PC-3 (cell line): ENCODE results near the gene PHYKPL. TPM values are rescaled to one million over a fixed set of nuclear protein-coding genes. Genes with fewer than 3 reads are reported as not detected.
A peak's percentile ranks its signal among the peaks of the same experiment; 100 is the strongest.

ENCODE experiments used
- ATAC-seq: fragments of 200-7000 bp; cut with Tn5 transposase; 2 replicates; pipeline ENCODE4 v1.9.1; 2020; ENCODE audit warnings: mild to moderate bottlenecking, moderate library complexity
- BruUV-seq: library from RNA; stranded (reverse); fragments of 400-500 nt; replicated peaks from 2 replicates; lab custom pipeline; 2021; lab: Mats Ljungman, UMichigan
- CTCF ChIA-PET: fragments of 300-600 bp; sonication (Branson Sonifier 250); formaldehyde crosslinking; loops from one replicate; lab custom pipeline; 2022; ENCODE audit warnings: antibody characterized with exemption; lab: Charles Lee
- POLR2A ChIA-PET: fragments of 300-600 bp; sonication (Branson Sonifier 250); formaldehyde crosslinking; loops from one replicate; lab custom pipeline; 2022; ENCODE audit warnings: antibody characterized with exemption; ENCODE audit not compliant: unreplicated experiment; lab: Charles Lee
- DNase-seq: peaks from one replicate; pipeline ENCODE4 v3.0.0-alpha.2; 2015
- H2AFZ ChIP-seq: fragments of 300-600 bp; sonication (generic); 2 replicates; pipeline ENCODE4 v1.6.0; 2016; ENCODE audit warnings: antibody characterized with exemption, low read length
- H3F3A ChIP-seq: fragments of 300-600 bp; sonication (generic); one replicate; pipeline ENCODE4 v1.6.0; 2017; ENCODE audit warnings: antibody characterized with exemption, low read length, control low read depth, mild to moderate bottlenecking; ENCODE audit not compliant: unreplicated experiment
- H3K27ac ChIP-seq: fragments of 300-600 bp; sonication (generic); 2 replicates; pipeline ENCODE4 v1.5.1; 2016; ENCODE audit warnings: mild to moderate bottlenecking, low read length
- H3K27me3 ChIP-seq: fragments of 300-600 bp; sonication (generic); 2 replicates; pipeline ENCODE4 v1.6.1; 2016; ENCODE audit warnings: low read length, mixed read lengths
- H3K36me3 ChIP-seq: fragments of 300-600 bp; sonication (generic); 2 replicates; pipeline ENCODE4 v1.6.1; 2016; ENCODE audit warnings: low read depth, mixed run types, low read length, mixed read lengths
- H3K4me1 ChIP-seq: fragments of 300-600 bp; sonication (generic); 2 replicates; pipeline ENCODE4 v1.5.1; 2016; ENCODE audit warnings: low read length; ENCODE audit not compliant: insufficient read depth
- H3K4me2 ChIP-seq: fragments of 300-600 bp; sonication (generic); 2 replicates; pipeline ENCODE4 v1.6.0; 2016; ENCODE audit warnings: low read length
- H3K4me3 ChIP-seq: fragments of 300-600 bp; sonication (generic); 2 replicates; pipeline ENCODE4 v1.5.1; 2016; ENCODE audit warnings: mild to moderate bottlenecking, low read length, mixed read lengths
- H3K79me2 ChIP-seq: fragments of 300-600 bp; sonication (generic); 2 replicates; pipeline ENCODE4 v1.6.1; 2017; ENCODE audit warnings: low read length, mixed read lengths
- H3K9ac ChIP-seq: fragments of 300-600 bp; sonication (generic); 2 replicates; pipeline ENCODE4 v1.6.0; 2016; ENCODE audit warnings: mild to moderate bottlenecking, low read length
- H3K9me2 ChIP-seq: fragments of 300-600 bp; sonication (generic); replicated peaks from 2 replicates; pipeline ENCODE4 v1.6.1; 2016; ENCODE audit warnings: mixed run types, low read length, mixed read lengths
- H3K9me3 ChIP-seq: fragments of 300-600 bp; sonication (generic); 2 replicates; pipeline ENCODE4 v1.6.1; 2016; ENCODE audit warnings: low read length, mixed read lengths
- H4K20me1 ChIP-seq: fragments of 300-600 bp; sonication (generic); 2 replicates; pipeline ENCODE4 v1.6.1; 2016; ENCODE audit warnings: low read length, mixed read lengths
- EZH2 ChIP-seq: fragments of 300-600 bp; sonication (generic); IDR thresholded peaks from one replicate; pipeline ENCODE4 v1.6.1; 2017; ENCODE audit warnings: antibody characterized with exemption, mild to moderate bottlenecking, low read length; ENCODE audit not compliant: unreplicated experiment
- EZH2phosphoT487 ChIP-seq: fragments of 300-600 bp; sonication (generic); IDR thresholded peaks from 2 replicates; pipeline ENCODE4 v1.6.1; 2018; ENCODE audit warnings: mild to moderate bottlenecking, antibody characterized with exemption, low read length, borderline replicate concordance
- intact Hi-C: fragments of 100-400 bp; cut with micrococcal nuclease; formaldehyde crosslinking; loops from 2 replicates; pipeline ENCODE4 v1.9.0; 2023
- total RNA-seq: library from RNA; depleted of rRNA; stranded (reverse); fragments of >200 nt; gene quantifications from 2 replicates; pipeline ENCODE4 v1.2.3, GENCODE V29; 2014
- TF ChIP-seq, protein P1 (sequence below): fragments of 300-600 bp; sonication (generic); conservative IDR thresholded peaks from 2 replicates; pipeline ENCODE4 v1.5.1; 2017; ENCODE audit warnings: antibody characterized with exemption, low read depth, mild to moderate bottlenecking, low read length

The PHYKPL gene
- total RNA-seq, 1 experiment from 2014 or later = 31.2 TPM

DNA sequence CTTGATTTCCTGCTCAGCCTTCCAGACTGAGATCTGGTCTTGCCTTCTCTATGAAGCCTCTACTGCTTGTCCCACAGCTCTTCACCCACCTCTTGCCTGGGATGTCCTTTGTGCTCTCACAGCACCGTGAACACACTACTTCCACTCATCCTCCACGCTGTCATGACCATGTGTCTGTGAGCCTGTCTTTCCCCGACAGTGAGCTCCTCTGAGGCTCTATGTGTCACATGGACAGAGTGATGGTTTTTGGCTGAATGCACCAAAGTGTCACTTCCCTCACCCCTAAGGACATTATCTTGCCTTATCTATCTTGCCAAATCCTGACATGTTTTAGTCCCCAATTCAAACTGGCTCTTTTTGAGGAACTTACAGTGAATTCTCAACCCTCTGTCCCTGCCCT, 11.3 kb downstream of the PHYKPL start:
- Histone ChIP-seq H4K20me1 (no peaks in the 10 kb centered on the region), H3K9me2 (no peaks in the 10 kb centered on the region), H3K27me3 (no peaks in the 10 kb centered on the region), H3K4me1 (no peaks in the 10 kb centered on the region), H3K9me3 (no peaks in the 10 kb centered on the region), H3K4me3 (no peak overlapping the region), H3F3A (no peaks in the 10 kb centered on the region), H3K4me2 (no peak overlapping the region), H3K27ac (no peak overlapping the region), H2AFZ (no peak overlapping the region), H3K79me2 (no peaks in the 10 kb centered on the region), H3K9ac (no peak overlapping the region), H3K36me3 (peaks cover 10% of the 10 kb centered on the region; the same call in 1 of the 2 replicates)
- ATAC-seq (0 out of 2 replicates have a peak, but pooled peaks have one; percentile 15), DNase-seq (no peak)
- ChIA-PET CTCF (interaction anchor here (0.6 kb wide), 1 partner anchor 1409 kb away, joined by 3 read pairs; no protein-coding TSS in a partner anchor), POLR2A (interaction anchor here (0.6 kb wide), 1 partner anchor 227 kb away, joined by 3 read pairs; no protein-coding TSS in a partner anchor)
- TF ChIP-seq EZH2phosphoT487 = no peak
- no TSS peak for BruUV-seq
- intact Hi-C loops = no loop called here

DNA sequence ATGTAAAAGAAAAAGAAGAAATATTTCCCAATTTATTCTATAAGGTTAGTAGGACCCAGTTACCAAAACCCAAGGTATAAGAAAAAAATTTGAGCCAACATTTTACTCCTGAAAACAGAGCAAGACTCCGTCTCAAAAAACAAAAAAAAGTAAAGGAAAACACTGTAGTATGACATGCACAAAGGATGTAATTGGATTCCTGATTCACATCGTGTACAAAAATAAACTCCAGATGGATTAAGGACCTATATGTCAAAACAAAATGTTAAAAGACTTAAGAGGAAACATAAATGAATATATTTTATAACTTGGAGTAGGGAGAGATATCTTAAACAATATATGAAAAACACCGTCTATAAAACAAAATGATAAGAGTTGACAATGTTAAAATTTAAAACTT, 13.8 kb downstream of the PHYKPL start:
- H3K4me1 ChIP-seq = no peaks in the 10 kb centered on the region
- H3K9ac ChIP-seq = no peak overlapping the region
- no peaks in the 10 kb centered on the region for H3F3A ChIP-seq
- ATAC-seq (no peak), DNase-seq (no peak)
- ChIA-PET POLR2A (no interaction called here), CTCF (no interaction called here)
- intact Hi-C loops = no loop called here
- no peaks in the 10 kb centered on the region for H3K27me3 ChIP-seq
- H3K9me3 ChIP-seq = no peaks in the 10 kb centered on the region
- H3K27ac ChIP-seq = no peak overlapping the region
- H4K20me1 ChIP-seq = no peaks in the 10 kb centered on the region; the same call in 1 of the 2 replicates
- H3K4me2 ChIP-seq = no peak overlapping the region
- no peaks in the 10 kb centered on the region for H3K79me2 ChIP-seq
- no TSS peak for BruUV-seq
- no peaks in the 10 kb centered on the region for H3K9me2 ChIP-seq
- peaks cover 24% of the 10 kb centered on the region; the same call in 1 of the 2 replicates for H3K36me3 ChIP-seq
- H3K4me3 ChIP-seq = no peak overlapping the region
- H2AFZ ChIP-seq = no peak overlapping the region
- TF ChIP-seq, protein P1, sequence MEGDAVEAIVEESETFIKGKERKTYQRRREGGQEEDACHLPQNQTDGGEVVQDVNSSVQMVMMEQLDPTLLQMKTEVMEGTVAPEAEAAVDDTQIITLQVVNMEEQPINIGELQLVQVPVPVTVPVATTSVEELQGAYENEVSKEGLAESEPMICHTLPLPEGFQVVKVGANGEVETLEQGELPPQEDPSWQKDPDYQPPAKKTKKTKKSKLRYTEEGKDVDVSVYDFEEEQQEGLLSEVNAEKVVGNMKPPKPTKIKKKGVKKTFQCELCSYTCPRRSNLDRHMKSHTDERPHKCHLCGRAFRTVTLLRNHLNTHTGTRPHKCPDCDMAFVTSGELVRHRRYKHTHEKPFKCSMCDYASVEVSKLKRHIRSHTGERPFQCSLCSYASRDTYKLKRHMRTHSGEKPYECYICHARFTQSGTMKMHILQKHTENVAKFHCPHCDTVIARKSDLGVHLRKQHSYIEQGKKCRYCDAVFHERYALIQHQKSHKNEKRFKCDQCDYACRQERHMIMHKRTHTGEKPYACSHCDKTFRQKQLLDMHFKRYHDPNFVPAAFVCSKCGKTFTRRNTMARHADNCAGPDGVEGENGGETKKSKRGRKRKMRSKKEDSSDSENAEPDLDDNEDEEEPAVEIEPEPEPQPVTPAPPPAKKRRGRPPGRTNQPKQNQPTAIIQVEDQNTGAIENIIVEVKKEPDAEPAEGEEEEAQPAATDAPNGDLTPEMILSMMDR = no peak
- TF ChIP-seq EZH2 = no peak
- TF ChIP-seq EZH2phosphoT487 = no peak

DNA sequence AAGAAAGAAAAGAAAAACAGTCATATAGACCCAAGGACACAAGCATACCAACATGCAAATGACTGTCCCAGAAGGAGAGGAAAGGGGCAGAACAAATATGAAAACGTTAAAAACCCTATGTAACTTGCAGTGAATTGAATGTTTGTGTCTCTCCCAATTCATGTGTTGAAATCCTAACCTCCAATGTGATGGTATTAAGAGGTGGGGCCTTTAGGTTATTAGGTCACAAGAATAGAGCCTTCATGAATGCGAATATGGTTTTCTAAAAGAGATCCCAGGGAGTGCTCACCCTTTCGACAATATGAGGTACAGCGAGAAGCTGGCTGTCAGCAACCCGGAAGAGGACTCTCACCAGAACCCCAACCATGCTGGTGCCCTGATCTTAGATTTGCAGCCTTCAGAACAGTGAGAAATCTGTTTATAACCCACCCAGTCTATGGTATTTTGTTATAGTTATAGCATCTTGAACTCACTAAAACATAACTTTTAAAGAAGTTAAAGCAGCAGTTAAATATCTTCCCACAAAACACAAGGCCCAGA, 14.3 kb downstream of the PHYKPL start:
- no peak overlapping the region for H3K27ac ChIP-seq
- CTCF ChIA-PET = no interaction called here

More for the DNA sequence above, 14.3 kb downstream of the PHYKPL start:
- Histone ChIP-seq H2AFZ (no peak overlapping the region), H3K9me3 (no peaks in the 10 kb centered on the region), H3K36me3 (peaks cover 28% of the 10 kb centered on the region; the same call in 1 of the 2 replicates), H3K9ac (no peak overlapping the region), H3K4me1 (no peaks in the 10 kb centered on the region), H3K9me2 (no peaks in the 10 kb centered on the region), H3F3A (no peaks in the 10 kb centered on the region), H3K79me2 (no peaks in the 10 kb centered on the region), H3K4me2 (no peak overlapping the region), H3K27me3 (no peaks in the 10 kb centered on the region), H3K4me3 (no peak overlapping the region), H4K20me1 (no peaks in the 10 kb centered on the region; the same call in 1 of the 2 replicates)
- ATAC-seq (no peak), DNase-seq (no peak)
- TF ChIP-seq EZH2phosphoT487 = no peak
- TF ChIP-seq, protein P1 = no peak
- POLR2A ChIA-PET = no interaction called here
- no TSS peak for BruUV-seq
- intact Hi-C loops = no loop called here
